SKM-1 (cell line): Measurements from ENCODE around the gene ANKH.
A peak's percentile ranks its signal among the peaks of the same experiment; 100 is the strongest.
"Not testable (repeated sequence)": the region's sequence is repeated elsewhere in the genome, so short reads cannot be mapped to it uniquely, and the experiment has no call there.

ENCODE experiments used
- DNase-seq: peaks from one replicate; lab custom pipeline; 2025; ENCODE audit not compliant: unreplicated experiment; lab: John Stamatoyannopoulos, UW

The ANKH gene

GRCh38 chr5:14871214-14872069 is at the start of gene ANKH:
TSS of gene ANKH (minus strand) at chr5:14871778. CDS start at chr5:14871447, 331 bp downstream.
- peak; percentile 31 for DNase-seq

- no peak for DNase-seq
Observed at GRCh38 chr5:14920121-14920520, 48.5 kb upstream of the ANKH start.

DNA sequence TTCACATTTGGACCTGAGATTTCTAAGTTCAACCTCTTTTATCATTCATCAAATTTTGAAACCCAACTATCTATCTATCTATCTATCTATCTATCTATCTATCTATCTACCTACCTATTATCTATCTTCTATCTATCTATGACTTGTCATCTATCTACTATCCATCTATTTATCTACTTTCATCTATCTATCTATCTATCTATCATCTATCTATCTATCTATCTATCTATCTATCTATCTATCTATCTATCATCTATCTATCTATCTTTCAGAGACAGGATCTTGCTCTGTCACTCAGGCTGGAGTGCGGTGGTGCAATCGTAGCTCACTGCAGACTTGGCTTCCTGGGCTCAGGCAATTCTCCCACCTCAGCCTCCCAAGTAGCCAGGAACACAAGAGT is 47.5 kb upstream of the ANKH start:
- DNase-seq: not testable (repeated sequence)

GRCh38 chr5:14917719-14918118 is 46.1 kb upstream of the ANKH start:
- DNase-seq: no peak

DNA sequence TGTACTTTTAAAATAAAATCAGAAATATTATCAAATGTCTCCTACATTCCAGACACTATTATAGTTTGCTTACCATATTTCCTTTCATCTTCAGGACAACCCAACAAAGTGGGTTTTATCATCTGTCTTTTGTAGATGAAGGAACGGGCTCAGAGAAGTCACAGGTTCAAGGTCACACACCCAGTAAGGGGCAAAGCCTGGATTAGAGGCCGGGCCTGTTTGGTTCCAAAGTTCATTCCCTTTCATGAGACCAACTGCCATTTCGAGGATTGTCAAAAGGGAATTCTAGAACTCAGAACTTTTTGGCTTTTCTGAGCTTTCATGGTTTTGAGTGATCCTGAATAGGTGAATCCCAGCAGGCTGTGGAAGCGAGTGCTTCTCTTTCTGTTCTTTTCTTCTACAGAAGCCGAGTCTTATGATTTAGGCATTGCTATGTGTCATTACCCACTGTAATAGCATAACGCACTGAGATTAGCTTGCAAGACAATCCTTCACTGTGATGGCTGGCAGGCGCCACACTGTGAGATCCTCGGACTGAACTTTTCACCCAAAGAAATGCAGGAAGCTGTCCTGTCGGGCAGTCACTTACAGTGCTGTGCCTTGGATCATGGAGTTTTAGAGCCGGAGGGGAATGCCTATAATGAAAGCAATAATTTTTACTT is 43.8 kb upstream of the ANKH start:
- no peak for DNase-seq

DNA sequence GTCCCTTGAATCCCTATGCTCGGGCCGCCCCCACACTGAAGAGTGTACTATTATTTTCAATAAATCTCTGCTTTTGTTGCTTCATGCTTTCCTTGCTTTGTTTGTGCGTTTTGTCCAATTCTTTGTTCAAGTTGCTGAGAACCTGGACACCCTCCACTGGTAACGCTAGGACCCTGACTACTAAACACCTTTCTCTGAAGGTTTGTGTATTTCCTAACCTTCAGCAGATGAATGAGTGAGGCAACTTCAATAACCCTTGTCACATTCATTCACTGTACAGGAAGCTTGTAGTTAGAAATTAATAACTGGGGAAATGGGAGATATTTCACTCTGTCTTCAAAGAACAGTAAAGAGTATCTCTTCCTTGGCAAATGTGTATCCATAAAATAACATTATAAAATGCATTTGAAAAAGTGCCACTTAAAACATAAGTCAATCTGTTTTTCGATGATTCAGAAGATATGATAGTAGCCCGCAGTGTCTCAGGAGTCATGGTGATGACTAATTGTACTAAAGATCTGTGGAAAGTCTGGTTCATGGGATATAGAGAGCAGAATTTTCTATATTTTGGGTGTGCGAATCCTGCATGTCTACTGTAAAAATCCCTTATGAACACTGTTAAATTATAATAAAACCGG is 43.2 kb upstream of the ANKH start:
- no peak for DNase-seq

DNA sequence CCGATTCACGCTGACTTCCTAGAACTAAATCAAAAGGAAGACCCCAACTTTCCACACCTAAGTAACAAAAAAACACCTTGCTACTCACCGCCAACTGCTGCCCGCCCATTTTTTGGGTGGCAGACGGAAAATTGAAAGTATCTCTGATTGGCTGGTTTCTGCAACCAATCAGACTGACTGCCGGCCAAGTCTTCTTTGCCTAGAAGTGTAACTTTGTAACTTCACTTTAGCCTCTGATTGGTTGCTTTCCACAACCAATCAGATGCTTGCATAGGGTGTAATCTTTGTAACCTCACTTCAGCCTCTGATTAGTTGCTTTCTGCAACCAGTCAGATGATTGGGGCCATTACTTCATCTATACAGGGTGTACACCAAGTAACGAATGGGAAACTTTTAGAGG is 42.6 kb upstream of the ANKH start:
- no peak for DNase-seq

DNA sequence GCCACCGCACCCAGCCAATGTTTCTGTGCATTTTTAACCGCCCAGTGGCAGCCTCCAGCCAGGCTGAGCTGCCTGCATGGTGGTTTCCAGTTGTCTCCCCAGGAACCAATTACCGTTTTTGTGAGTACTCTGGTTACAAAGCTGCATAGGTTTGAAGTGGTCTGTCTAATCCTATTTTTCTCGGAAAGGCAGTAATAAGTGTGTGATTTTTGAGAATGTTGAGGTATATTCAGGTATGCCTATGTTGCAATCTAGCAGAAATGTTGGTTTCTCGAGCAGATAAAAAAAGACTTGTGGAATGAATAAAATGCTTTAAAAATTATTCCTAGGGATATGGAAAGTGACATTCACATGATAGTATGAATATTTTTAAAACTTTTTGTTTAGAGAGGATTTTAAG is 41.5 kb upstream of the ANKH start:
- no peak for DNase-seq

GRCh38 chr5:14912206-14912605 is 40.6 kb upstream of the ANKH start:
- DNase-seq: no peak

DNA sequence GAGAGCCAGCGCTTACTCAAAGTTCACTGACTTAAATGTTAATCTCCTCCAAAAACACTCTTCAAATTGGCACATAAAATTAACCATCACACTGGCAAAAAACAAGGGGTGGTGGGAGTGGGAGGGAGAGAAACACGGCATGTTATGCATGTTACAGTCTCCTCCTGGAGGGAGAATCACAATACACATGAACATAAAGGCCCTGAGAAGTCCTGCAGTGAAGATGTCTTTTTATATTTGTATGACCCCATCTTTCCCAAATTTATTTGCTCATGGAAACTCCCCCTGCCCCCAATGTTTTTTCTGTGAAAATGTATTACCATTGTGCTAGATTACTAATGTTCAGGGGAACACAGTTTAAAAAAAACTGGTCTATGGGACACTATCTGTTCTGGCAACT is 37.8 kb upstream of the ANKH start:
- DNase-seq: no peak

GRCh38 chr5:14908172-14908571 is 36.6 kb upstream of the ANKH start:
- no peak for DNase-seq

GRCh38 chr5:14906628-14907027 is 35.0 kb upstream of the ANKH start:
- no peak for DNase-seq

- no peak for DNase-seq
Observed at GRCh38 chr5:14902826-14903560, 31.4 kb upstream of the ANKH start.

DNA sequence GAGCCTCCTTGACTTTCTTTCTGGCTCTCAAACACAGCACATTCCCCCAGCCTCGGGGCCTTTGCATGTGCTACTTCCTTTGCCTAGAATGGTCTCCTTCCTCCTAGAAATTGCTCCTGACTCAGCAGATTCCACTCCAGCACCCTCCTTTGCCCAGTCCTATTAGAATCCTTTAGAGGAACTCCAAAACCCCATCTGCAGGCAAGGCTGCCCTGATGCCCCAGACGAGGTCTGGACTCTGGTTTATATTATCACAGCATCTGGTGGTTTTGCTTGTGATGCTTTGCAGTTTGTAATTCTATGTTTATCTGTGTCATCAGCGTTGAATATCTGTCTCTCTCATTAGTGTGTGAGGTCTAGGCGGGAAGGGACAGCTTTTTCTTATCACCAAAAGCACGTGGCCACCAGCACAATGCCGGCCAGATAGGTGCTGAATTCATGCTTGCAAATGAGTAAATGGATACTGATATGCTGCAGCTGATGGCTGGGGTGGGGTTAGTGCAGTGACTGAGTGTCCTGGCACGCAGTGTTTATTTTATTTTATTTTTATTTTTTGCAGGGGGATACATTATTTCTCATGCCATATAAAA is 30.0 kb upstream of the ANKH start:
- no peak for DNase-seq

DNA sequence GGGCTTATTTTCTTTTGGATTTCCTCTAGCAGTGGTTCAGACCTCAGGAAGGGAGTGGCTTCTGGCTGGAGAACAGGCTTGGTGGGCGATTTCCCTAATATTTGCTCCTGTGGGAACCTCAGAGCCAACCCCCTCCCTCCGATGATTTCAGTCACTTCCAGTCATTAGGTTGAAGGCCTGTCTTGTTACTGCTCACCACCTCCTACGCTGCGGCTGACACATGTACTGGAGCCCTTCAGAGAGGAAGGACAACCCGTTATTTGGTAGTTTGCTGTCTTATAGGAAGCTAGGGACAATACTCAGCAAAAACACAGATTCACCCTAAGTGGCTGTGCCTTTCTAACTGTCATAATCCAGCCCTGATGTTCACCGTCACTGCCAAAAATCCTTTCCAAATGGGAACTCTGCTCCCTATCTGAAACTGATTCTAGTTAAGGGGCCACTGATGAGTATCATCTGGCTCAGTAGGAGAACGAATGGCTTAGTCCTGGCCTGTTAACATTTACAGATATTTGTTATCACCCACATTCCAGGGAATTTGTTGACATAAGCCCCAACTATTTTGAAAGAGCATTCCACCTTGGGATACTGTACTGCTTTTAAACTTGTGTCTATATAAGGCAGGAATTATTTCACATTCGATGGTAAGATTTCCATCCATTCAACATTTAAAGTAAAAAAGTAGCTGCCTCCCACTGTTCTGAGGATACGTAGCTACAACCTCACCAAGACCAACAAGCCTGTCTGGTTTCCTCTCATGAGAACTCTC is 29.3 kb upstream of the ANKH start:
- DNase-seq: no peak

DNA sequence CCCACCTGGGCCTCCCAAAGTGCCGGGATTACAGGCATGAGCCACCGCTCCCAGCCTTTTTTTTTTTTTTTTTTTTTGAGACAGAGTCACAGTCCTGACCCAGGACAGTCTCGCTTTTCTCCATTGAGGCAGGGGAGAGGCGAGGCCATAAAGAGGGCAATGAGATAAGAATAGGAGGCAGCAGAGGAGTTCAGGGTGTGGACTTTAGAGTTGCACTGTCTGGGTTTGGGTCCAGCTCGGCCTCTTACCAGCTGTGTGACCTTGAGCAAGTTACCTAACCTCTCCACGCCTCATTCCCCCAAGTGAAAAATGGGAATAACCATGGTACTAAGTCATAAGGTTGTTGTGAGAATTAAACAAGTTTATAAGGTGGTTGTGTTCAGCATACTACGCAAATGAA is 24.6 kb upstream of the ANKH start:
- no peak for DNase-seq

GRCh38 chr5:14895301-14895700 is 23.7 kb upstream of the ANKH start:
- no peak for DNase-seq

- no peak for DNase-seq
Observed at GRCh38 chr5:14894748-14895147, 23.2 kb upstream of the ANKH start.

GRCh38 chr5:14893381-14893780 is 21.8 kb upstream of the ANKH start:
- no peak for DNase-seq

DNA sequence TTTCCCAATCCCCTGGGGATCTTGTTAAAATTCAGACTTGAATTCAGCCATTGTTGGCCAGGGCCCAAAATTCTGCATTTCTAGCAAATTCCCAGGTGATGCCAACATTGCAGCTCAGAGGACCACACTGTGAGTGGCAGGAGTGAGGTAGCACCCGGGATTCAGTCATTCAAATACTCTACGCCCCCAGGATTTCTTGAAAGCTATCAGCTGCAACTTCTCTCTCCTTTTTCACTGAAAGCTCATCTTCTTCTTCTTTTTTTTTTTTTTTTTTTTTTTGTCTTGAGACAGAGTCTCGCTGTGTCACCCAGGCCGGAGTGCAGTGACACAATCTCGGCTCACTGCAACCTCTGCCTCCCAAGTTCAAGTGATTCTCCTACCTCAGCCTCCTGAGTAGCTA is 19.3 kb upstream of the ANKH start:
- DNase-seq: no peak
